ENCODE measurements around the gene NOP10. TPM values are rescaled to one million over a fixed set of nuclear protein-coding genes. Genes with fewer than 3 reads are reported as not detected.

NOP10 gene
- polyA plus RNA-seq, 1 experiment = 345 TPM

DNA sequence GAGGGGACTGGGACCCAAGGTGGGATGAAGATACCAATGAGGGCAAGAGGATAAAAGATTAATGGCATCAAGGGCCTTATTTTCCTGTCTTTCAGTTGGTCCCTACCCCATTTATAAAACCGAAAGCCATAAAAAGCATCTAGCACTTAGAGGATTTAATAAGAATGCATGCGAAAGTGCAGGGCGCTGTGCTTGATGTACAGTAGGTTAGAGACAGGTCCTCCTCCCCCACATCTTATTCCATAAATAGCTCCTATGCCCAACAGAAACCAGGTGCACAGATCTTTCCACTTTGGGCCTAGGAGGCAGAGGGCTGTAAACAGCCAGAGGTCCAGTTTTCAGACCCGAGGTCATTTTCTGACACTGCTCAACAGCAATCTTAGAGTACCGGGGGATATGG, 22.9 kb upstream of the NOP10 start:
- H3K4me3 ChIP-seq (ENCODE audit: low read depth, low read length) = peak overlapping the region; percentile 91
- peaks cover 11% of the 10 kb centered on the region for H3K36me3 ChIP-seq (ENCODE audit: control insufficient read depth, insufficient read depth, low read length)
- ChIA-PET POLR2A (no interaction called here), CTCF (interaction anchor here (0.9 to 3.2 kb wide), 5 partner anchors 11 to 255 kb away, joined by 3 to 27 read pairs (median 18); partner anchors contain the start of genes KATNBL1, NOP10 and NUTM1)
- no peaks in the 10 kb centered on the region for H3K27me3 ChIP-seq (ENCODE audit: control insufficient read depth, insufficient read depth, low read length)
- TF ChIP-seq, protein P1, sequence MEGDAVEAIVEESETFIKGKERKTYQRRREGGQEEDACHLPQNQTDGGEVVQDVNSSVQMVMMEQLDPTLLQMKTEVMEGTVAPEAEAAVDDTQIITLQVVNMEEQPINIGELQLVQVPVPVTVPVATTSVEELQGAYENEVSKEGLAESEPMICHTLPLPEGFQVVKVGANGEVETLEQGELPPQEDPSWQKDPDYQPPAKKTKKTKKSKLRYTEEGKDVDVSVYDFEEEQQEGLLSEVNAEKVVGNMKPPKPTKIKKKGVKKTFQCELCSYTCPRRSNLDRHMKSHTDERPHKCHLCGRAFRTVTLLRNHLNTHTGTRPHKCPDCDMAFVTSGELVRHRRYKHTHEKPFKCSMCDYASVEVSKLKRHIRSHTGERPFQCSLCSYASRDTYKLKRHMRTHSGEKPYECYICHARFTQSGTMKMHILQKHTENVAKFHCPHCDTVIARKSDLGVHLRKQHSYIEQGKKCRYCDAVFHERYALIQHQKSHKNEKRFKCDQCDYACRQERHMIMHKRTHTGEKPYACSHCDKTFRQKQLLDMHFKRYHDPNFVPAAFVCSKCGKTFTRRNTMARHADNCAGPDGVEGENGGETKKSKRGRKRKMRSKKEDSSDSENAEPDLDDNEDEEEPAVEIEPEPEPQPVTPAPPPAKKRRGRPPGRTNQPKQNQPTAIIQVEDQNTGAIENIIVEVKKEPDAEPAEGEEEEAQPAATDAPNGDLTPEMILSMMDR (IDR thresholded peaks at IDR 0.05; ENCODE audit: insufficient read depth, low read depth, low read length) = no peak
- DNase-seq (ENCODE audit: low read depth) = no peak

DNA sequence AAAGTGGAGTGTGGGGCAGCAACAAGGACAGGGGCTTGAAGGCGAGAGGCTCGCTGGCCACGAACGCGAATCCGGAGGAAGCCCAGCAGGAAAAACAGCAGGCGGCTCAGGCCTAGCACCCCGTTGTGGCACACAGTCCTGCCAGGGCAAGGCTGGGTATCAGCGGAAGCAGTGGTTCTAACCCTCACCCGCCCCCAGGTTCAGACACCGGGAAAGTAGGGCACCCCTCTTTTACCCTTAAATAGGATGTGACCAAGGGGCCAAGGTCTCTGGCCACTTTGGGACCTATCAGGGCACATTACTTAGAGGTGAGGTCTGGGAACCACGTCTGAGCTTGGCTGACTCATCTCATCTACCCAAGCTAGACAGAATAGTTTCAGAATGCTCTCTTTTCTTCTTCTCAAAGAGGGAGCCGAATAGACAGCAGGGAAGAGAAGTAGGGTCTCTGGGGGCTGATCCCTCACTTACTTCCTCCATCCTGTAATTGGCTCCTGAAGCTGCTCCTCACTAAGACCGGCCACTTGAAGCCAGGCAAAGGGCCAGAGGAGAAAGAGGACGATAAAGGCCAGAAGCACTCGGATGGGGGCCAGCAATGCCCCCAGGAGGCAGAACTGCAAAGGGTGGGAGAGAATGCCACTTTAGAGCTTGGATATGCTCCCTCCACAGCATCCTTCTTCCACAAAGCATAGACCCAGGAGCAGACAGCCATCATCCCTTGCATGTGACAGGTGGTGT, 22.3 kb upstream of the NOP10 start:
- ChIA-PET POLR2A (no interaction called here), CTCF (interaction anchor here (0.9 to 3.2 kb wide), 3 partner anchors 21 to 254 kb away, joined by 3 to 27 read pairs (median 4); partner anchors contain the start of genes KATNBL1, NOP10 and NUTM1)
- TF ChIP-seq, protein P1 (IDR thresholded peaks at IDR 0.05; ENCODE audit: insufficient read depth, low read depth, low read length) = no peak
- Histone ChIP-seq H3K27me3 (ENCODE audit: control insufficient read depth, insufficient read depth, low read length) (no peaks in the 10 kb centered on the region), H3K36me3 (ENCODE audit: control insufficient read depth, insufficient read depth, low read length) (peaks cover 11% of the 10 kb centered on the region), H3K4me3 (ENCODE audit: low read depth, low read length) (no peak overlapping the region)
- DNase-seq (ENCODE audit: low read depth) = no peak

DNA sequence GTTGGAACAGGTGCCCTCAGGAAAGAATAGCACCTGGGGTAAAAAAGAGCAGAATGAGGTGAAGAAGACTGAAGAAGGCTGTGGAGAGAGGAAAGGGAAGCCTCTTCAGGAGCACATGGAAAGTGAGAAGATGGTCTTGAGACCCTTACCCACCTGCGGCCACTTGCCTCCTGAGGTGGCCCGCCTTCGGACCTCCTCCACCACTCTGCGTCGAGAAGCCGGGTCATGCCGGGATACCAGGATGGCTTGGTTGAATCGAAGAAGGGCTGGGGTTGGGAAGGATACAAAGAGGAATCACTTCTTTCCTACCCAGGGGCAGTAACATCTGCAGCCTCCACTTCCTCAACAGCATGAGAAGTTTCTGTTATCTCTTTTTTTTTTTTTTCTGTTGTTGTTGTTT, 21.1 kb upstream of the NOP10 start:
- TF ChIP-seq, protein P1 (IDR thresholded peaks at IDR 0.05; ENCODE audit: insufficient read depth, low read depth, low read length) = no peak
- H3K36me3 ChIP-seq (ENCODE audit: control insufficient read depth, insufficient read depth, low read length) = peaks cover 17% of the 10 kb centered on the region
- H3K4me3 ChIP-seq (ENCODE audit: low read depth, low read length) = no peak overlapping the region
- ChIA-PET POLR2A (no interaction called here), CTCF (interaction anchor here (0.7 kb wide), 1 partner anchor 21 kb away, joined by 3 read pairs; the partner anchor contains the start of genes NOP10 and NUTM1)
- DNase-seq (ENCODE audit: low read depth) = no peak
- no peaks in the 10 kb centered on the region for H3K27me3 ChIP-seq (ENCODE audit: control insufficient read depth, insufficient read depth, low read length)

DNA sequence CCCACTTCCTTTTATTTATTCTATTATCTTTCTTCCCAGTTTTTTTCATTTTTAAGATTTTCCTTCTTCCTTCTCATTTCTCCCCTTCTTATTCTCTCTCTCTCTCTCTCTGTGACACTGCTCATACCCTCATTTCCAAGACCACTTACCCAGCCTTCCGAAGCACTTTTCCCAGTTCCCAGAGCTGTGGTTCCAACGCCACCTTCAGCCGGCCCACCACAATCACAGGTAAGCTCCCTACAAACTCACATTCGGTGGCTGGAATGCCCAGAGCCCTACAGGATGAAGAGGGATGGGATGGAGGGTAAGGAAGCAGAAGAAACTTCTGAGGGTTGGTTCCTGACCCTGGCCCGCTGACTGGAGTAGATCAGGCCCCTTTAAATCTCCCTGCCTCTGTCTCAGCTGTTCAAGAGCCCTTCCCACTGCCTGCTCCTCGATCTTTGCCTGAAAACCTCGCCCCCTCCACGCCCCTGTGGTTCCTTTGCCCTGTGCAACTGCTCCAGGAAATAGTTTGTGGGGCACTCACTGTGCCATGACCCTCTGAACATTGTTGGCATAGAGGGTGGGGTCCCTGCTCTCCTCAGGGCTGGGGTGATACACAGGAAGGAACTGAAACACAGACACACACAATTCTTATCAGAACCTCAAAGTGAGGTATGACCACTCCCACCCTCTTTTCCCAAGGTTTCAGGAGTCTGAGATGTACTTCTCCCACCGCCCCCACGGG, 19.3 kb upstream of the NOP10 start:
- Histone ChIP-seq H3K27me3 (ENCODE audit: control insufficient read depth, insufficient read depth, low read length) (no peaks in the 10 kb centered on the region), H3K36me3 (ENCODE audit: control insufficient read depth, insufficient read depth, low read length) (peaks cover 20% of the 10 kb centered on the region), H3K4me3 (ENCODE audit: low read depth, low read length) (no peak overlapping the region)
- no peak for DNase-seq (ENCODE audit: low read depth)
- TF ChIP-seq, protein P1 (IDR thresholded peaks at IDR 0.05; ENCODE audit: insufficient read depth, low read depth, low read length) = no peak
- ChIA-PET POLR2A (no interaction called here), CTCF (interaction anchor here (1.6 to 2.5 kb wide), 2 partner anchors 9 to 19 kb away, joined by 5 to 15 read pairs; partner anchors contain the start of genes NOP10 and NUTM1)

DNA sequence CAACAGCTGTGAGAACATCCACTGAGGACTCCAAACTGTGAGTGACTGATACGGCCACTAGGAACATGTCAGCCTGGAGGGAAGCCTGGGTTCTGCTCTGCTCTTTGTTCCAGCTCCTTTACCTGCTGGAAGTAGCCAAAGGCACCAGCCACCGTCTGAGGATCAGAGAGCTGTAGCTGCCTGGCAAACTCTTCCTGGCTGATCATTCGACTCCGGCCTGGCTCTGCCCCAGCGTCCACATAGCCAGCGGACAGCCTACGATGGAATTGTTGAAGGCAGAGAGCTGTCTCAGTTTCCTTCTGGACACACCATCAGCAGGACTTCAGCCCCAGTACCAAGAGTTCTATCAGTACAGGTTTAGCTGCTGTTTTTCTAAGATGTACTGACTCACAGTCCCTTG, 18.3 kb upstream of the NOP10 start:
- H3K36me3 ChIP-seq (ENCODE audit: control insufficient read depth, insufficient read depth, low read length) = peaks cover 23% of the 10 kb centered on the region
- H3K27me3 ChIP-seq (ENCODE audit: control insufficient read depth, insufficient read depth, low read length) = no peaks in the 10 kb centered on the region
- POLR2A ChIA-PET = no interaction called here
- no peak overlapping the region for H3K4me3 ChIP-seq (ENCODE audit: low read depth, low read length)
- CTCF ChIA-PET = interaction anchor here (1.4 to 2.5 kb wide), 4 partner anchors 8 to 152 kb away, joined by 3 to 15 read pairs (median 6); partner anchors contain the start of genes KATNBL1, NOP10 and NUTM1
- DNase-seq (ENCODE audit: low read depth) = no peak
- TF ChIP-seq, protein P1 (IDR thresholded peaks at IDR 0.05; ENCODE audit: insufficient read depth, low read depth, low read length) = no peak
